NCI-H526 treated with DMSO at 0.1 percent for 48 hours (cell line): ENCODE data around the gene B4GALNT2.

ENCODE experiments used
- DNase-seq: peaks from one replicate; lab custom pipeline; 2025; lab: John Stamatoyannopoulos, UW

B4GALNT2 gene

DNA sequence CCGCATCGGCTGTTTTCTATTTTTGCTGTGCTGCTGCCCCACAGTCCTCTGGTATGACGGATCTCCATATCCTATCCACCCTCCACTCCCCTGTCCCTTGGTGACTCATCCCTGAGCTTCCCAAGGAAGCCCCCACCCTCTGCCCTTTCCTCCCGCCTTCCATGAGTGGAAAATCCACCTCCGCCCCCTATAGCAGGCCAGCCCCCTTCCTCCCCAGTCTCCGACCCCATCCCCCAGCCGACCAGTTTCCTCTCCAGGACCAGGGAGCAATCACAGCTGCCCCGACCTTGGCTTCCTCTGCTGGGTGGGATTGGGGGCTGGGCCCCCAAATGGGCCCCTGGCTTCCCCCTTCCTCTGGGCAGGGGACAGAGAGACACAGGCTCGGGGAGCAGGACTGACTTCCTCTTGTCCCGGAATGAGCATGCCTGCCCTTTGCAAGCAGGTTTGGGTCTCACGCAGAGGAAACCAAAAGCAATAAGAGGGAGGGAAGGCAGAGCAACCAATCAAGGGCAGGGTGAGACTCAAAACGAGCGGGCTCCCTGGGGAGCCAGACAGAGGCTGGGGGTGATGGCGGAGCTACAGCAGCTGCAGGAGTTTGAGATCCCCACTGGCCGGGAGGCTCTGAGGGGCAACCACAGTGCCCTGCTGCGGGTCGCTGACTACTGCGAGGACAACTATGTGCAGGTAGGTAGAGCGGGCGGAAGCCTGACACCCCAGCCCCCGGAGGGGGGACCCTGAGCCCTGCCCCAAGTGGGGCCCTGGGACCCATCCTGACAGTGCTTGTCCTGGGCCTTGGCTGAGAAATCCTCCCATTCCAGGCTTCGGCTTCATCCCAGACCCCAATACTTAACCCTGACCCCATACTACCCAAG is 77.8 kb downstream of the B4GALNT2 start, which contains the start of the genes ABI3 and GNGT2:
Gene ABI3, plus strand, starts transcription at position 550 of the 872 bp plus-strand sequence. Its CDS starts 18 bp downstream, at position 568.
Gene GNGT2, minus strand, starts transcription at position 417 of the 872 bp plus-strand sequence. CDS start 3,152 bp downstream, outside the sequence.
- DNase-seq, result no peak

DNA sequence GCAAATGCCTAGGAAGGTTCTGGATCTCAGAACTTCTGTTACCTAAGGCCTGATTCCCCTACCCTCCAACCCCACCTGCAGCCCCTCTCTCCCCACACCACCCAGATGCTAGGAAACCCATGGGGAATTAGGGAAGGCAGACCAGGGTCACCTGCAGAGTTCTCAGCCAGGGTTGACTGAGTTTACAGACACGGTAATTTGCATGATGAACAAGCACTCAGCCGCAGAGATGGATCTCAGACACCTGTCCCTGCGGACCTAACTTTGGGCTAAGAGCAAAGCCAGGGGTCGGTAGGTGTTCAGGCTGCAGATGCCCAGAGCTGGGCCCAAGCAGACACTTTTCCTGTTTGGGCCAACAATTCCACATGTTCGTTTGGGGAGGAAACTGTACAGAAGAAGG is 80.8 kb downstream of the B4GALNT2 start:
- peak; percentile 84 for DNase-seq

DNA sequence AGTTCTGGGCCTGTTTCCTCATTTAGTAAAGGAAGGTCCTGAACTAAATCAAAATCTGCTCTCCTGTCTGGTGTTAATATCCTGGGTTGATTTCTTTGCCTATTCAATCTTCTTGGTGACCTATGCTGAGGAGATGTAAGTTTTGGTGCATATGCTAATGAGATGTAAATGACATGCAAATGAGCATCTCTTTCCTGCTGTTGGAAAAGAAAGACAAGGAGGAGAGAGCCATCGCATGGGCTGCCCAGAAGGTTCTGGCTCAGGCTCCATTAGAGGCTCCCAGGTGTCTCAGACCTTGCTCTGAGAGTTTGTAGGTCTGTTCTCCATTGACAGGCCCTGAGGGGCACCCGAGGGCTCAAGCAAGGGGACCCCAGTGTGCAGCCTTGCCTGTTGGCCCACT is 81.3 kb downstream of the B4GALNT2 start:
- DNase-seq, result peak; percentile 77

DNA sequence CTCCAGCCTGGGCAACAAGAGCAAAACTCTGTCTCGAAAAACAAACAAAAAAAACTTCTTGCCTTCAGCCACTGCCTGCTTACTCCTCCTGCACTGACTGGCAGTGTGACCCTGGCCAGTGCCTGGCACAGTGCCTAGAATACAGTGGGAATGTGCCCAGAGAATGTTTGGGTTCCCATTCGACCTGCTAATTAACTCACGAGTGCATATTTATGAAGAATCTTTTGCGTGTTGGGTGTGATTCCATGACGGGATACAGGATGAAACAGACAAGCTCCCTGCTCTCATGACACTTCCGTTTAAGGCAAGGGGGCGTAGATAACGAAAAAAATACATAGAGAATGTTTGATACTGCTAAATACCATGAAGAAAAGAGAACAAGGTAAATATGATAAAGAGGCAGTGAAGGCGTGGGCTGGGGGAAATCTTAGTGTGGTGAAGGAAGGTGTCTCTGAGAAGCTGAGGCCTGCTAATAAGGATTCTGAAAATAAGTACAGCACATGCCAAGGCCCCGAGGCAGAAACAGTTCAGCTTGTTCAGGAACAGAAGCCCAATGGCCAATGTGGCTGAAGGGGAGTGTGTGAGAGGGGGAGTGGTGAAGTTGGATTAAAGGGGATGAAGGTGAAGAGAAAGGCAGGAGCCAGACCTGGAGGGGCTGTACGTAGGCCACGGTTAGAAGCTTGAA is 82.2 kb downstream of the B4GALNT2 start:
- no peak for DNase-seq

- DNase-seq, result no peak
Measured at GRCh38 chr17:49216482-49216881, 83.9 kb downstream of the B4GALNT2 start.

GRCh38 chr17:49216953-49217650 is 84.5 kb downstream of the B4GALNT2 start:
- DNase-seq, result no peak

DNA sequence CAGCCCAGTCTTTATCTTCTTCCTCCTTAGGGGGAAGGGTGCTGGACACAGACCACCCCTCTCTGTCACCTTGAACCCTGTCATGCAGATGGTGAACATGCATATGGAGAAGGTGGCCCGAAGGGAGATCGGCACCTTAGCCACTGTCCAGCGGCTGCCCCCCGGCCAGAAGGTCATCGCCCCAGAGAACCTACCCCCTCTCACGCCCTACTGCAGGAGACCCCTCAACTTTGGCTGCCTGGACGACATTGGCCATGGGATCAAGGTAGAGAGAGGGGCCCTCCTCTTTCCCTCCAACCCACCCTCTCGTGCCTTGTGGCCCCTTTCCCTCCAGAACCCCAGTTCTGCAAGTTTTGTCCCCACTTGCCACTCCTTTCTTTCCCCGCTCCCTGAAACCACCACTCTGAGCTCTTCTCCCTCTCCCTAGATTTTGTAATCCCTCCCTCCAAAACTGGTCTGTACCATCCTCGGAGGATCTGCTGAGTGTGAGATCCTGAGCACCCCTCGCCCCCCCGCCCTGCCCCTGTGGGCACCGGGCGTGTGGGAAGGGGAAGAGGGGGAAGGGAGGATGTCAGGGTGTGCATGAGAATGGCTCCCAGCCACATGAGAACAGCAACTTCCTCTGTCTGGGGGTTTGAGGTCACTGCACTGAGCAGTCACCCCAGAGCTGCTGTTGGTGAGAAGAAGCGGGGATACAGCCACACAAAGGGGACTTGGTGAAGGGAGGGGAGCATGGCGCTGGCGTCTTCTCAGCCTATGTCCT is 85.3 kb downstream of the B4GALNT2 start:
- DNase-seq, result no peak

GRCh38 chr17:49218941-49219913 is 86.7 kb downstream of the B4GALNT2 start:
- no peak for DNase-seq

GRCh38 chr17:49219987-49220386 is 87.4 kb downstream of the B4GALNT2 start:
- no peak for DNase-seq

DNA sequence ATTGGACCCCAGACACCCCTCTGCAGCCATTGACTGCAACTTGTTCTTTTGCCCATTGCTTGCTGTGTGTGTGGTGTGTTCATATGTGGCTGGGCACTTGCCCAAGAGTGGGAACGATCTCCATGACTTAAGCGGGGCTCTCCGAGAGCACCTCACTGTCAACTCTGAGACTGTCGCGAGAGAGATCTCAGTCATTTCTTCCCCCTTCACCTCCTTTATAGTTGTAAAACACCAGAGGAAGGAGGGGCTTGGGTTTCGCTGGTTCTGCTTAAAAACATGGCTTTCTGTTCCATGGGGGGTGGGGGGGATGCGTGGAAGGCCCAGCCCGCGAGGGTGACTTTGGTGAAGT is 90.6 kb downstream of the B4GALNT2 start:
- no peak for DNase-seq

DNA sequence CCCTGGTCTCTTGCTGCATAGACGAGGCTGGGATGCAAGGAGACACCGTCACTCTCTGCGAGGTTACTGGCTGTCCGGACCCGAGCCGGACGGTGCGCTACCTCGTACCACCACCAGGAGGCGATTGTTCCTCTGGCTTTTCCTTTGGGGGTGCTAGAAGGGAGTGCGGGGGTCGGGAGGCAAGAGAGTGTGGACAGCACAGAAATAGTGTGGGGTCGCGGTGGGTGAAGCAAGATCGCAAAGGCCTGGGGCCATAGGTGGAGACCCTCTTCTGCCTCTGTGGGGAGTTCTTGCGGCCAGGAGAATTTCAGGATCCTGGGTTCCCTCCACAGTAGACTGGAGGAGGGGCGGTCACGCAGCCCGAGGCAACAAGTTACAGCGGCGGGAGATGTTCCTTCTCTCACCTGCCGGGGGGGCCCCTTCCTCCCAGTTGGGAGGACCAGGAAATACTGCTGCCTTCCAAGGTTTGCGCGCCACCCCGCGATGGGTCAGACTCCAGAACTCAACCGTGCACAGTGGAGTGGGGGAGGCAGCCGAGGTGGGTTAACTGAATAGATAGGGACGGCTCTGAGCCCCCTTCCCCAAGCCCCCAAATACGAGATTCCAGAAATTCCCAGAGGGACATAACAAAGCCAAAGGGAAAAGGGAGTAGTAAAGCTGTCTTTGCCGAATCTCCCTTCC is 91.1 kb downstream of the B4GALNT2 start:
- DNase-seq, result peak; percentile 35

DNA sequence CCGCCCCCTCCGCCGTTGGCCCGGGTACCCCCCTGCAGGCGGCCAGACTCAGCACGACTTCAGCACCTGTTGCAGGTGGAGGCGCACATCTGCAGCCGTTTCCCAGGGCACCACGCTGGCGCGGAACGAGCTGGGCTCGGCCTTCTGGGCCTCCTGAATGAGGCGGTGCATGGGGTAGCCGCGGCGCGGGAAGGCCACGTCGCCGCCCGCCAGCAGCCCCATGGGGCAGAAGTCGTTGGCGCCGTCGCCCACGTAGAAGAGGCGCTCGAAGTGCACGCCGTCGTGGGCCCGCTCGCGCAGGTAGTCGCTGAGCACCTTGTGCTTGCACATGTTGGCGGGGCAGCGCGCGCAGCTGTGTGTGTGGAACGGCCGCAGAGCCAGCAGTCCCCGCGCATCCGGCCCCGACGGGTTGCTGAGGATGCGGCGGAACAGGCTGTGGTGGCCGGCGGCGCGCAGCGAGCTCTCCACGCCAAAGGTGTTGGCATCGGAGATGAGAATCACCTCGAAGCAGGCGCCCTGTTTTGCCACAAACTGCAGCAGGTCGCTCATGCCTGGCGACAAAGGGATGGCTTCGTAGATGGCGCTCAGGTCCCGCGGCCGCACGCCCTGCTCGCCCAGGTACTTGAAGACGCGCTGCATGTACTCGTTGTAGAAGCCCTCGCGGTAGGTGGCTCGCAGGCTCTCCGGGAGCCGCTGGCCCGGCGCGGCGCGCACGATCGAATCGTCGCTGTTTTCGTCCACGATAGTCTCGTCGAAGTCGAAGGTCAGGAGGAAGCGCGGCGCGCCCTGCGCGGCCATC is 91.8 kb downstream of the B4GALNT2 start:
- peak; percentile 14 for DNase-seq

GRCh38 chr17:49224997-49225337 is 92.4 kb downstream of the B4GALNT2 start:
- DNase-seq, result no peak

DNA sequence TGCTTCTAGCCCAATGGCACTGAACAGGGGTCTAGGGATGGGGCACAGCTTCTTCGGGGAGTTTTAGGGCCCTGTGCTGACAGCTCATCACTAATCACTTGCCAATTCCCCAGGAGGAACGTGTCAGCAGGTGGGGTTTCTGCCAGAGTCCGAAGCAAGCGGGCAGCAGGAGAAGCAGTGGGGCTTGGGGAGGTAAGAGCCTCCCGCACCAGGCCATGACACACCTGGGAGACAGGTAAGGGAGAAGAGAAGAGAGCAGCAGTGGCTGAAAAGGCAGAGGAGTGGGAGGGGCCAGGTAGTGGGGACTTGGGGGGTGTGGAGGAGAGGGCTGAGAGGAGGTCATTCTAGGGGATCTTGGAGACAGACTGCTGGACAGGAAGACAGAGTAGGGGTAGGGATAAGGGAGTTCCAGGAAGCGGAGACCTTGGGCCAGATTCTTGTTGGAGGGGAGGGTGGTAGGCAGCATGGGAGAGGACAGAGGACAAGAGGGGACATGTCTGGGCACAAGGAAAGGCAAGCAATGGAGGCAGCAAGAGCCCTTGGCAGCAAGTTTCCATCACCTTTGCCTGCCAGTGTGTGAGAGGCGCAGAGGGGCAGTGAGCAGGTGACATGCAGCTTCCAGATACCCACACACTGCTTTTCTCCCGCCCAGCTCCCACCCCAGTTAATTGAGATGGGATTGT is 93.1 kb downstream of the B4GALNT2 start:
- no peak for DNase-seq
